ENCODE measurements around the gene ZC3H12A.

The ZC3H12A gene

GRCh38 chr1:37481289-37482003 lies 7.1 kb downstream of the ZC3H12A start:
- TF ChIP-seq, protein P1, sequence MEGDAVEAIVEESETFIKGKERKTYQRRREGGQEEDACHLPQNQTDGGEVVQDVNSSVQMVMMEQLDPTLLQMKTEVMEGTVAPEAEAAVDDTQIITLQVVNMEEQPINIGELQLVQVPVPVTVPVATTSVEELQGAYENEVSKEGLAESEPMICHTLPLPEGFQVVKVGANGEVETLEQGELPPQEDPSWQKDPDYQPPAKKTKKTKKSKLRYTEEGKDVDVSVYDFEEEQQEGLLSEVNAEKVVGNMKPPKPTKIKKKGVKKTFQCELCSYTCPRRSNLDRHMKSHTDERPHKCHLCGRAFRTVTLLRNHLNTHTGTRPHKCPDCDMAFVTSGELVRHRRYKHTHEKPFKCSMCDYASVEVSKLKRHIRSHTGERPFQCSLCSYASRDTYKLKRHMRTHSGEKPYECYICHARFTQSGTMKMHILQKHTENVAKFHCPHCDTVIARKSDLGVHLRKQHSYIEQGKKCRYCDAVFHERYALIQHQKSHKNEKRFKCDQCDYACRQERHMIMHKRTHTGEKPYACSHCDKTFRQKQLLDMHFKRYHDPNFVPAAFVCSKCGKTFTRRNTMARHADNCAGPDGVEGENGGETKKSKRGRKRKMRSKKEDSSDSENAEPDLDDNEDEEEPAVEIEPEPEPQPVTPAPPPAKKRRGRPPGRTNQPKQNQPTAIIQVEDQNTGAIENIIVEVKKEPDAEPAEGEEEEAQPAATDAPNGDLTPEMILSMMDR (conservative IDR thresholded peaks at IDR 0.05; ENCODE audit: low read depth, low read length): no peak
- no peak overlapping the region for H3K4me3 ChIP-seq (ENCODE audit: low read depth, low read length)
- DNase-seq (ENCODE audit: low read depth): no peak

- H3K4me3 ChIP-seq (ENCODE audit: low read depth, low read length): no peak overlapping the region
- no peak for DNase-seq (ENCODE audit: low read depth)
- TF ChIP-seq, protein P1 (conservative IDR thresholded peaks at IDR 0.05; ENCODE audit: low read depth, low read length): no peak
Measured at GRCh38 chr1:37482004-37482785, 7.8 kb downstream of the ZC3H12A start.

DNA sequence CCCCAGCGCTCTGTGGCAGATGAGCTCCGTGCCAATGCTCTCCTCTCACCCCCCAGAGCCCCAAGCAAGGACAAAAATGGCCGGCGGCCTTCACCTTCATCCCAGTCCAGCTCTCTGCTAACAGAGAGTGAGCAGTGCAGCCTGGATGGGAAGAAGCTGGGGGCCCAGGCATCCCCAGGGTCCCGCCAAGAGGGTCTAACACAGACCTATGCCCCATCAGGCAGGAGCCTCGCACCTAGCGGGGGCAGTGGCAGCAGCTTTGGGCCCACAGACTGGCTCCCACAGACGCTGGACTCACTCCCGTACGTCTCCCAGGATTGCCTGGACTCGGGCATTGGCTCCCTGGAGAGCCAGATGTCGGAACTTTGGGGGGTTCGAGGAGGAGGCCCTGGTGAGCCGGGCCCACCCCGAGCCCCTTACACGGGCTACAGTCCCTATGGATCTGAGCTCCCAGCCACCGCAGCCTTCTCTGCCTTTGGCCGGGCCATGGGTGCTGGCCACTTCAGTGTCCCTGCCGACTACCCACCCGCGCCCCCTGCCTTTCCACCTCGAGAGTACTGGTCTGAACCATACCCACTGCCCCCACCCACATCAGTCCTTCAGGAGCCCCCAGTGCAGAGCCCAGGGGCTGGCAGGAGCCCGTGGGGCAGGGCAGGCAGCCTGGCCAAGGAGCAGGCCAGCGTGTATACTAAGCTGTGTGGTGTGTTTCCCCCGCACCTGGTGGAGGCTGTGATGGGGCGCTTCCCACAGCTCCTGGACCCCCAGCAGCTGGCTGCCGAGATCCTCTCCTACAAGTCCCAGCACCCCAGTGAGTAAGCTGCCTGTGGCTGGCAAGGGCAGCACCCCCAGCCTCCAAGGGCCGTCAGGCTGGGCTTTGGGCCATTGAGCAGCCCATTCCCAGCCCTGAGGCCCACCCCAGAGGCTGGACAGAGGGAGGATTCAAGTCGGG lies 8.7 kb downstream of the ZC3H12A start:
- TF ChIP-seq, protein P1 (conservative IDR thresholded peaks at IDR 0.05; ENCODE audit: low read depth, low read length): no peak
- DNase-seq (ENCODE audit: low read depth): no peak
- no peak overlapping the region for H3K4me3 ChIP-seq (ENCODE audit: low read depth, low read length)

GRCh38 chr1:37483785-37484184 lies 9.4 kb downstream of the ZC3H12A start:
- TF ChIP-seq, protein P1 (conservative IDR thresholded peaks at IDR 0.05; ENCODE audit: low read depth, low read length): no peak
- DNase-seq (ENCODE audit: low read depth): no peak
- H3K4me3 ChIP-seq (ENCODE audit: low read depth, low read length): no peak overlapping the region

DNA sequence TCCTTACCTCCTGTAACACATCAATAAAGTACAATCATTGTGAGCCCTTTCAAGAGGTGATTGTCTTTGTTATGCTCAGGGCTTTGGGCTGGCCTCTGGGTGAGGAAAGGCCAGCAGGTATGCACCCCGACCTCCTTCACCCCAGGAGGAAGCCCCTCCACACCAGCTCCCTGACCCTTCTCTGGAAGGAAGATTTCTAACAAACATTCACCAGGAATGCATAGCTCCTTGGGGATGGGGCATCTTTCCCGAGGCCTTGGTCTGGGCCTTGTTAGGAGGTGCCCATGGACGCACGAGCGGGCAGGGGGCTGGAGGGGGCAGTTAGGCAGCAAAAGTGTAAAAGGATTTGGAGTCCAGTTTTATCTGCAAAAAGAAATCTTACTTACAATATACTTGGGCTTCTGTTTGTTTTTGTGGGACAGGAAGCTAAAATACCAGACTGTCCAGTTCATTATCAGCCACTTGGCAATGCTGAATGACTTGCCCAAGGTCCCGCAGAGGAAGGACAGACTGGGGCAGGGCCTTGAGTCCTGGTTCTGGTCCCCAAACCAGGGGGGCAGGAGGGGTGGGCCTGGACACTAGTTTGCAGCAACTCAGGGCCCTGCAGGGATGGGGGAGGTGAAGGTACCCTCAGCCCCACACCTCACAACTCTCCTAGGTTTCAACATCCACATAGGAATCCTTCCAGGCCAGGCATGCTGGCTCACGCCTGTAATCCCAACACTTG lies 10.1 kb downstream of the ZC3H12A start:
- TF ChIP-seq, protein P1 (conservative IDR thresholded peaks at IDR 0.05; ENCODE audit: low read depth, low read length): no peak
- H3K4me3 ChIP-seq (ENCODE audit: low read depth, low read length): no peak overlapping the region
- DNase-seq (ENCODE audit: low read depth): no peak

Data from choroid plexus epithelial cell (primary cell).